ENCODE measurements around the gene OSBPL10. TPM values are rescaled to one million over a fixed set of nuclear protein-coding genes. Genes with fewer than 3 reads are reported as not detected.

Gene OSBPL10
- total and polyA plus RNA-seq, 2 of the 8 experiments (the other 6 are each of a cell fraction or from before 2014, with no cell fraction given), result 26.2 to 86.7 TPM

DNA sequence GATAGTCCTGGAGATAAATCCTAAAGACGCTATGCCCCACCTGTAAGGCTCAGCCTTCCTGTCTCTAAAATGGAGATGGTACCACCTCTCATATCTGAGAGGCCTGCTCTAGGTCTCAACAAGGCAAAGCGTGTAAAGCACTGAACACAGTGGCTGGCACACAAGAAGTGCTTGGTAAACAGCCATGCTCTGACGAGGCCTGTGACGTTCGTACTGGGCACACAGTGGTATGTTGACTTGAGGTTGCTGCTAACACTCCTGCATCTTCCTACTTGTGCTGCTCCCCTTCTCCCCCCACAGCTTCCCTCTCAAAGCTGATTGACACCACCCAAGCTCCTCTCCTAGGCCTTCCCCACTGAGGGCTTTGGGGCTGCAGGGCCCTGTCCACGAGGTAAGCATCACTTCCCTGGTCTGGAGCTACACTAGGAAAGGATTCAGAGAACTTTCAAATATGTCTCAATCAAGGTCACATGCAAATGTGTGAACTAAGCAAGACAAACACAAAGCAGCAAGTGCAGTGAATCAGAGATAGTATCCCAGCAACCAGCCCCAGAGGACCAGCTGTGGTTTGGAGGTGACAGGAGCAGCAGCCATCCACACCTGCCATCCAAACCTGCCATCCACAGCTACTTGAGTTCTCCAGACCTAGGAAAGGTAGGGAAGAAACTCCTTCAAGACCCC is 270.8 kb downstream of the OSBPL10 start:
- FAIRE-seq (no peak), DNase-seq (ENCODE audit: low read depth in 1 of 2, low spot score in 2 of 2) (no peak)
- Histone ChIP-seq H3K4me3 (ENCODE audit: extremely low read depth in 1 of 4, insufficient read depth in 2 of 4, low read depth in 3 of 4, low read length in 4 of 4) (no peak overlapping the region), H4K91ac (replicated peaks; ENCODE audit: insufficient read length, low read length) (no peak overlapping the region), H3K4me1 (replicated peaks in 1 of 4; ENCODE audit: control insufficient read depth in 3 of 4, insufficient read depth in 4 of 4, low read length in 3 of 4) (no peaks in the 10 kb centered on the region; a peak in 1 of 7 replicates), H3K9me3 (ENCODE audit: insufficient read depth in 2 of 2, low read depth in 1 of 2, low read length in 1 of 2) (no peaks in the 10 kb centered on the region), H2AFZ (ENCODE audit: low read length) (no peak overlapping the region), H3K79me2 (ENCODE audit: control insufficient read depth in 1 of 2, insufficient read depth in 2 of 2, low read length in 2 of 2) (peaks cover 0 to 2% of the 10 kb centered on the region in 2 experiments; a peak in 2 of 4 replicates), H3K27me3 (replicated peaks in 1 of 4; ENCODE audit: control insufficient read depth in 3 of 4, extremely low read depth in 1 of 4, insufficient read depth in 3 of 4, low read length in 3 of 4) (no peaks in the 10 kb centered on the region), H3K23me2 (ENCODE audit: low read depth, low read length) (no peaks in the 10 kb centered on the region), H3K4ac (replicated peaks; ENCODE audit: insufficient read length, low read depth, low read length) (no peak overlapping the region), H2BK20ac (ENCODE audit: low read length) (no peak overlapping the region), H3K23ac (ENCODE audit: insufficient read length) (no peak overlapping the region), H4K20me1 (replicated peaks in 1 of 2; ENCODE audit: control insufficient read depth in 1 of 2, insufficient read depth in 2 of 2, low read length in 2 of 2) (no peaks in the 10 kb centered on the region), H2BK12ac (ENCODE audit: low read depth, low read length) (no peak overlapping the region), H3K56ac (replicated peaks; ENCODE audit: insufficient read length, low read depth, low read length) (no peak overlapping the region), H3K27ac (ENCODE audit: low read depth, low read length) (no peak overlapping the region), H3K79me1 (ENCODE audit: low read depth, low read length) (no peaks in the 10 kb centered on the region; the same call in 1 of the 2 replicates), H3K9ac (replicated peaks in 1 of 4; ENCODE audit: extremely low read depth in 1 of 4, low read depth in 3 of 4, low read length in 3 of 4) (no peak overlapping the region), H3K14ac (ENCODE audit: insufficient read length) (no peak overlapping the region), H3K4me2 (ENCODE audit: insufficient read depth in 1 of 2, low read depth in 2 of 2, low read length in 2 of 2) (no peak overlapping the region), H2AK5ac (ENCODE audit: low read depth, low read length) (no peak overlapping the region), H2BK120ac (replicated peaks; ENCODE audit: low read depth, low read length) (no peak overlapping the region), H3K36me3 (ENCODE audit: control insufficient read depth in 2 of 4, insufficient read depth in 4 of 4, low read length in 3 of 4) (no peaks in the 10 kb centered on the region), H2BK15ac (ENCODE audit: low read length) (no peak overlapping the region), H3K18ac (ENCODE audit: extremely low read depth, low read length) (no peak overlapping the region), H4K5ac (ENCODE audit: insufficient read length, low read depth, low read length) (no peak overlapping the region), H4K8ac (ENCODE audit: extremely low read depth, insufficient read depth, low read length) (no peak overlapping the region), H2BK5ac (ENCODE audit: low read depth, low read length) (no peak overlapping the region)
- ChIA-PET CTCF (ENCODE audit: partially characterized antibody) (interaction anchor here (0.7 to 2.1 kb wide), 4 partner anchors 9 to 18 kb away, joined by 3 to 6 read pairs (median 4); no protein-coding TSS in a partner anchor), POLR2A (ENCODE audit: partially characterized antibody) (interaction anchor here (1.2 to 1.6 kb wide), 2 partner anchors 13 to 17 kb away, joined by 3 read pairs; no protein-coding TSS in a partner anchor)
- 92% methylated on average over 6 of the region's 6 CpGs; no CpG with 5 or more reads in 1 of the 2 experiments for WGBS, 2 experiments (ENCODE audit: extremely low coverage in 1 of 2, insufficient coverage in 1 of 2, insufficient read length in 1 of 2, insufficient replicate concordance in 2 of 2, low coverage in 1 of 2, low lambda C conversion rate in 2 of 2, missing lambda C conversion rate in 1 of 2)
- TF ChIP-seq CTBP2 (IDR thresholded peaks at IDR 0.05; ENCODE audit: borderline replicate concordance, insufficient read depth, insufficient read length, low read length) (no peak), EP300 (IDR thresholded peaks at IDR 0.05; ENCODE audit: borderline replicate concordance in 1 of 2, low read depth in 2 of 2, low read length in 2 of 2) (no peak), TBP (IDR thresholded peaks at IDR 0.05; ENCODE audit: low read depth, low read length) (no peak), CBX8 (IDR thresholded peaks at IDR 0.05; ENCODE audit: borderline replicate concordance, low read depth, low read length) (no peak)
